Ishikawa (cell line): Measurements from ENCODE around the gene GAL3ST2.

Source experiments
- NFIC ChIP-seq: IDR thresholded peaks from 2 replicates; pipeline ENCODE4 v1.6.1; 2012
- TF ChIP-seq, protein P1 (sequence below): IDR thresholded peaks from 2 replicates; pipeline ENCODE4 v1.6.1; 2012

DNA sequence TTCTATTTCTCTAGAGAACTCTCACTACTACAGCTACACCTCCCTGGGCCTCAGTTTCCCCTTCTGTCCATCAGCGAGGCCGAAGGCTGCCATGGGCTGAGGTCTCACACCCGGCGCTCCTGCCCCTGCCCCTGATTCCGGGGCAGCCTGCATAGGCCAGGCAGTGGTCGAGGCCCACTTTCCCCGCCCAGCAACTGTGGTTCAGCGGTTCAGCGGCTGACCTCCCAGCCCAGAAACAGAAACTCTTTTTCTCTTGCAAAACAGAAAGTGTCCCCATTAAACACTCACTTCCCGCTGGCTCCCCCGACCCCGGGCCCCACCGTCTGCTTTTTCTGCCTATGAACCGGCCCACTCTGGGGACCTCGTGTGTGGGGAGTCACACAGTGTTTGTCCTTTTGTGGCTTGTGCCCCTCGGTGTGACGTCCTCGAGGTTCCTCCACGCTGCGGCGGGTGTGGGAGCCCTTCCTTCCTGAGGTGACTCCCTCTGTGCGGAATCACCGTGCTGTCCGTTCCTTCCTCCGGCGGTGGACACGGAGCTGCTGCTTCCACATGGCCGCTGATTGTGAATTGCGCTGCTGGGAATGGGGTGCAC is 66.1 kb downstream of the GAL3ST2 start:
- TF ChIP-seq, protein P1, sequence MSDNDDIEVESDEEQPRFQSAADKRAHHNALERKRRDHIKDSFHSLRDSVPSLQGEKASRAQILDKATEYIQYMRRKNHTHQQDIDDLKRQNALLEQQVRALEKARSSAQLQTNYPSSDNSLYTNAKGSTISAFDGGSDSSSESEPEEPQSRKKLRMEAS, result no peak
- no peak for TF ChIP-seq NFIC
